ENCODE data around the gene TTR. TPM values are rescaled to one million over a fixed set of nuclear protein-coding genes. Genes with fewer than 3 reads are reported as not detected.
A peak's percentile ranks its signal among the peaks of the same experiment; 100 is the strongest.

The TTR gene
- not detected in 2 replicates for total RNA-seq (2011; cell fraction: chromatin; rRNA removed; ENCODE audit: low replicate concordance)
- not detected in 2 replicates for total RNA-seq (2011; cell fraction: nucleolus; rRNA removed)
- total RNA-seq (2011; cell fraction: nucleoplasm; rRNA removed) = not detected in 2 replicates
- total RNA-seq (2014; rRNA removed) (not detected in 2 replicates), total RNA-seq (2014; rRNA removed; fragmentation: Illumina TruSeq; extraction: Trizol) (not detected in 2 replicates), total RNA-seq (2015; rRNA removed; fragmentation: Illumina TruSeq; extraction: Trizol) (not detected in 2 replicates), total RNA-seq (2021) (0.53 and 0.92 TPM in 2 replicates), polyA plus RNA-seq (2011; rRNA removed) (not detected in 2 replicates), polyA plus RNA-seq (2014; fragmentation: Illumina TruSeq; extraction: Trizol) (not detected in 2 replicates), polyA plus RNA-seq (2014; fragmentation: Nextera tagmentation; extraction: Ambion mirVana) (not detected), polyA plus RNA-seq (2014; rRNA removed) (0.17 TPM in 1 of 2 replicates, not detected in the other), polyA minus RNA-seq (2011; rRNA and poly(A)+ RNA removed) (not detected in 2 replicates), Bru-seq, nascent RNA (percentile 7 among the genes with signal in this experiment), BruChase-seq, experiment 1, labeled RNA remaining after a 2-hour chase (percentile 16 among the genes with signal in this experiment), BruChase-seq, experiment 2, labeled RNA remaining after a 6-hour chase (percentile 17 among the genes with signal in this experiment)
- polyA plus RNA-seq (2011; cell fraction: cytosol; rRNA removed) = not detected in 2 replicates
- not detected in 2 replicates for polyA plus RNA-seq (2011; cell fraction: nucleus; rRNA removed)
- polyA plus RNA-seq (2012) = not detected in 2 replicates
- polyA minus RNA-seq (2011; cell fraction: cytosol; rRNA and poly(A)+ RNA removed) = not detected in 2 replicates
- not detected in 2 replicates for polyA minus RNA-seq (2011; cell fraction: nucleus; rRNA and poly(A)+ RNA removed)
- long read RNA-seq, experiment 1 = 0 reads
- long read RNA-seq, experiment 2 = 0 reads
- long read RNA-seq, experiment 3 = 0 reads

- POLR2A ChIA-PET = no interaction called here
- no peaks in the 10 kb centered on the region for H3K9me3 ChIP-seq (replicated peaks; ENCODE audit: control insufficient read depth, insufficient read depth, low read depth, low read length)
- BruUV-seq (replicated peaks) = no TSS peak
- CTCF ChIA-PET (ENCODE audit: low intra/inter-chr PET ratio) = no interaction called here
- no peaks in the 10 kb centered on the region for H3K79me2 ChIP-seq (ENCODE audit: control insufficient read depth, insufficient read depth, low read length)
- no peaks in the 10 kb centered on the region for H3K36me3 ChIP-seq (ENCODE audit: control insufficient read depth, insufficient read depth, low read length)
- H2AFZ ChIP-seq (ENCODE audit: low read depth, low read length) = no peak within 1 kb of the TSS
- H3K4me3 ChIP-seq = no peak within 1 kb of the TSS
- 0% methylated on average over 5 of the region's 5 CpGs for WGBS (ENCODE audit: insufficient coverage, low coverage, missing lambda C conversion rate)
- no peak within 1 kb of the TSS for H3K4me2 ChIP-seq (ENCODE audit: insufficient read depth, low read length)
- H3K4me1 ChIP-seq (replicated peaks in 1 of 2; ENCODE audit: control insufficient read depth in 2 of 2, insufficient read depth in 2 of 2, low read length in 2 of 2) = no peaks in the 10 kb centered on the region
- intact Hi-C loops (cut with micrococcal nuclease) (no loop called here), in situ Hi-C loops (cut with MboI) (no loop called here)
- H3K27ac ChIP-seq (ENCODE audit: extremely low read depth, low read depth, low read length) = no peak within 1 kb of the TSS
- no peak for TF ChIP-seq ZNF695 (CRISPR knock-in tag; IDR thresholded peaks at IDR 0.05)
- TF ChIP-seq TRIM25 (IDR thresholded peaks at IDR 0.05; ENCODE audit: borderline replicate concordance) = no peak
- TF ChIP-seq TRIM24 (IDR thresholded peaks at IDR 0.05) = no peak
- TF ChIP-seq TAF7 (tag; IDR thresholded peaks at IDR 0.05) = no peak
- no peak for TF ChIP-seq RCOR1 (IDR thresholded peaks at IDR 0.05; ENCODE audit: borderline replicate concordance in 1 of 2, low read depth in 2 of 2, low read length in 2 of 2)
- no peak for TF ChIP-seq ZNF217 (CRISPR knock-in tag; IDR thresholded peaks at IDR 0.05)
- TF ChIP-seq KDM5B (IDR thresholded peaks at IDR 0.05; ENCODE audit: insufficient replicate concordance, low read depth, low read length) = no peak
- H4K20me1 ChIP-seq (replicated peaks; ENCODE audit: control insufficient read depth, insufficient read depth, low read length) = no peaks in the 10 kb centered on the region
- H3K9me1 ChIP-seq (ENCODE audit: control insufficient read depth, insufficient read depth, low read length) = no peaks in the 10 kb centered on the region
- ATAC-seq (no peak), FAIRE-seq (no peak), DNase-seq (ENCODE audit: extremely low read depth in 1 of 4, low spot score in 3 of 4) (no peak)
- H3K27me3 ChIP-seq (ENCODE audit: control insufficient read depth in 2 of 2, insufficient read depth in 2 of 2, low read length in 2 of 2) = peaks cover 0 to 5% of the 10 kb centered on the region in 2 experiments; a peak in 1 of 5 replicates
- no peak within 1 kb of the TSS for H3K9ac ChIP-seq (ENCODE audit: insufficient read depth in 1 of 2, low read depth in 2 of 2, low read length in 2 of 2)
Observed at GRCh38 chr18:31591628-31592027, at the start of gene TTR. Gene TTR (plus strand): TSS chr18:31591877. CDS start chr18:31591903, 26 bp downstream.
